AG09309 (cell line): ENCODE data around the gene PARD6B.

Experiments
- DNase-seq: peaks from one replicate; pipeline ENCODE4 v3.0.0-alpha.2; 2010; ENCODE audit warnings: low read depth
- H3K4me3 ChIP-seq: 2 replicates; pipeline ENCODE4 v1.5.1; 2011; ENCODE audit warnings: mild to moderate bottlenecking, low read depth, low read length, moderate library complexity; ENCODE audit not compliant: control insufficient read depth
- CTCF ChIP-seq: IDR thresholded peaks from 2 replicates; pipeline ENCODE4 v1.5.1; 2011; ENCODE audit warnings: mild to moderate bottlenecking, low read depth, low read length, inconsistent platforms; ENCODE audit not compliant: insufficient read depth, control insufficient read depth; ENCODE audit errors: missing control alignments

Gene PARD6B

GRCh38 chr20:50728981-50729874 is 2.2 kb upstream of the PARD6B start:
- no peak for DNase-seq
- no peak overlapping the region for H3K4me3 ChIP-seq
- TF ChIP-seq CTCF: no peak

GRCh38 chr20:50729901-50730764 is 1.2 kb upstream of the PARD6B start:
- DNase-seq: no peak
- TF ChIP-seq CTCF: no peak
- peak overlapping the region; percentile 68 for H3K4me3 ChIP-seq

- peak overlapping the region; percentile 68 for H3K4me3 ChIP-seq
- no peak for TF ChIP-seq CTCF
- no peak for DNase-seq
Measured at GRCh38 chr20:50730765-50731054, 670 bp upstream of the PARD6B start.

- peak overlapping the region; percentile 68 for H3K4me3 ChIP-seq
- DNase-seq: no peak
- TF ChIP-seq CTCF: no peak
Measured at GRCh38 chr20:50731930-50732690, 730 bp downstream of the PARD6B start.

- TF ChIP-seq CTCF: no peak
- no peak overlapping the region for H3K4me3 ChIP-seq
- no peak for DNase-seq
Measured at GRCh38 chr20:50733644-50734349, 2.4 kb downstream of the PARD6B start.
